H1 (cell line): ENCODE results near the gene ACHE. TPM values are rescaled to one million over a fixed set of nuclear protein-coding genes. Genes with fewer than 3 reads are reported as not detected.

Source experiments
- CBX8 ChIP-seq: fragments of 300-800, 300-1000 bp; sonication (generic); IDR thresholded peaks from 2 replicates; pipeline ENCODE4 v1.7.1; 2016; ENCODE audit warnings: low read depth, low read length, borderline replicate concordance
- CHD1 ChIP-seq: IDR thresholded peaks from 2 replicates; pipeline ENCODE4 v1.6.1; 2012; ENCODE audit warnings: low read depth, low read length, improper control_type of control experiment
- HDAC2 ChIP-seq, 2 experiments: fragments of 300-600 bp in 1 of 2; sonication (generic) in 1 of 2; IDR thresholded peaks; 2 replicates each; pipeline ENCODE4 v1.6.1; 2011 to 2012; ENCODE audit warnings: low read depth in 2 of 2, low read length in 2 of 2, mild to moderate bottlenecking in 2 of 2, moderate library complexity in 2 of 2, borderline replicate concordance in 1 of 2, inconsistent platforms in 1 of 2
- JUN ChIP-seq: IDR thresholded peaks from 2 replicates; pipeline ENCODE4 v1.6.1; 2011; ENCODE audit warnings: low read depth, mild to moderate bottlenecking, improper control_type of control experiment, low read length
- NANOG ChIP-seq: IDR thresholded peaks from 2 replicates; pipeline ENCODE4 v1.6.1; 2011; ENCODE audit warnings: low read length, low read depth, mild to moderate bottlenecking, inconsistent platforms; ENCODE audit not compliant: insufficient read depth, poor library complexity, severe bottlenecking
- SIN3A ChIP-seq, 2 experiments: IDR thresholded peaks in 1 of 2; conservative IDR thresholded peaks in 1 of 2; 2 replicates each; pipeline ENCODE4 v1.6.1; 2011 to 2012; ENCODE audit warnings: low read length in 2 of 2, improper control_type of control experiment in 1 of 2, low read depth in 1 of 2, mild to moderate bottlenecking in 1 of 2
- SP1 ChIP-seq: IDR thresholded peaks from 2 replicates; pipeline ENCODE4 v1.6.1; 2011; ENCODE audit warnings: low read depth, low read length
- polyA plus RNA-seq, 7 experiments: library from polyadenylated mRNA; depleted of rRNA in 3 of 7; stranded (reverse) in 5 of 7; unstranded in 2 of 7; fragments of >200 nt in 5 of 7; fragments of 200-250 nt in 2 of 7; gene quantifications; 1 replicate in 5 of 7; 2 replicates in 1 of 7; 4 replicates in 1 of 7; pipeline versions ENCODE4 v1.2.1 to v1.2.3, GENCODE V29; 2011 to 2013; ENCODE audit warnings: missing spikeins in 2 of 7, mixed read lengths in 2 of 7
- total RNA-seq: library from RNA; stranded (reverse); fragmentation: NEBNext Ultra II Directional; extraction: Animal tissue kit (Norgen Biotek cat#: 25700); gene quantifications from 2 replicates; pipeline ENCODE4 v1.2.1, GENCODE V29; 2021
- TF ChIP-seq, protein P1 (sequence below): IDR thresholded peaks from 2 replicates; pipeline ENCODE4 v1.6.1; 2012; ENCODE audit warnings: inconsistent platforms

ACHE gene
- total and polyA plus RNA-seq, 2 of the 8 experiments (the other 6 are each of a cell fraction or from before 2014, with no cell fraction given) = 1.4 to 4.3 TPM

DNA sequence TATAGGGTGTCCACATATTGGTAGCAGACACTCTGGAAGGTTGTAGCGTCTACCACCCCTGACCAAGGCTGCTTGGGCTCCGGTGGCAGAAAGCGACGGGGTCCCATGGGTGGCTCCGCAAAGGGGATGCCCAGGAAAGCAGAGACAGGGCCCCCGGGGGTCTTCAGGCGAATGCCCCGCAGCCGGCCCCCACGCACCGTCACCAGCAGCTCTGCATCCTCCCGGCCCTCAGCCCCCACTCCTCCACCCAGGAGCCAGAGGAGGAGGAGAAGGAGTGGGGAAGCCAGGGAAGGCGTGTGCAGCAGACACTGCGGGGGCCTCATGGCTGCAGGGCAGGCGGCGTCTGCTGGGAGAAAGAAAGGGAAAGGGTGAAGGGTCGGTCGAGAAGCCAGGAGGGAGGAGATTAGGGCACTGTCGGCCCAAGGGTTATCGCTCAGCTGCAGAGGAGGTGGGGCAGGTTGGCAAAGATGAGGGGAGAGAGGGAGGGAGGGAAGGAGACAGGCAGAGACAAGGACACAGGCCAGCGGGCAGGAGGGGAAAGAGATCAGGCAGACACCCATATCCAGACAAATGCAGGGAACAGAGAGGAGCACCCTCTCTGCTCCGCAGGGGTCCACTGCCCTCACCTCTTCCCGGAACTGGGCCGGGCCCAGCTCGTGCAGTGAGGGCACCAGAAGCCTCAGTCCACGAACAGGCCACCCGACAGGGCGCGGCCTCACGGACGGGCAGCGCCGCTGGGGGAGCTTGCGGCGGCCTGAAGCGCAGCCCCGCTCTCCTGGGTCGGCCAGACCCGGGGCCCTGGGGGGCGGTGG lies 1.6 kb downstream of the ACHE start (continued):
- no peak for TF ChIP-seq NANOG
- no peak for TF ChIP-seq SP1
- no peak for TF ChIP-seq CBX8
- no peak for TF ChIP-seq JUN
- TF ChIP-seq CHD1 = no peak
- no peak for TF ChIP-seq SIN3A (conservative IDR thresholded peaks at IDR 0.05 in 1 of 2, IDR thresholded peaks at IDR 0.05 in 1 of 2; ENCODE audit: low read depth in 1 of 2, low read length in 2 of 2)
- no peak for TF ChIP-seq HDAC2 (IDR thresholded peaks at IDR 0.05; ENCODE audit: borderline replicate concordance in 1 of 2, low read depth in 2 of 2, low read length in 2 of 2)
- TF ChIP-seq, protein P1, sequence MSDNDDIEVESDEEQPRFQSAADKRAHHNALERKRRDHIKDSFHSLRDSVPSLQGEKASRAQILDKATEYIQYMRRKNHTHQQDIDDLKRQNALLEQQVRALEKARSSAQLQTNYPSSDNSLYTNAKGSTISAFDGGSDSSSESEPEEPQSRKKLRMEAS = no peak
